Measurements from ENCODE around the gene ZFYVE28.

- no peak for TF ChIP-seq CTCF (IDR thresholded peaks at IDR 0.05)
- TF ChIP-seq POLR2A (IDR thresholded peaks at IDR 0.05), result no peak
These were observed 9.1 kb downstream of the ZFYVE28 start for GRCh38 chr4:2409381-2409783.

Data from adrenal gland (tissue), 5 donors.